Hepatocyte (in vitro differentiated cells): ENCODE measurements around the gene PCLAF. TPM values are rescaled to one million over a fixed set of nuclear protein-coding genes. Genes with fewer than 3 reads are reported as not detected.
A peak's percentile ranks its signal among the peaks of the same experiment; 100 is the strongest.
"Not testable (repeated sequence)": the region's sequence is repeated elsewhere in the genome, so short reads cannot be mapped to it uniquely, and the experiment has no call there.

Source experiments
- DNase-seq: peaks from one replicate; pipeline ENCODE4 v3.0.0-alpha.2; 2016; ENCODE audit warnings: low spot score
- H2AFZ ChIP-seq: fragments of 200-600 bp; sonication (generic); 2 replicates; pipeline ENCODE4 v1.6.0; 2016; ENCODE audit warnings: antibody characterized with exemption, mild to moderate bottlenecking
- H3K27ac ChIP-seq: fragments of 200-600 bp; sonication (generic); 2 replicates; pipeline ENCODE4 v1.5.1; 2016; ENCODE audit warnings: mild to moderate bottlenecking
- H3K27me3 ChIP-seq: fragments of 200-600 bp; sonication (generic); 2 replicates; pipeline ENCODE4 v1.6.1; 2016
- H3K36me3 ChIP-seq: fragments of 200-600 bp; sonication (generic); replicated peaks from 2 replicates; pipeline ENCODE4 v1.5.1; 2016; ENCODE audit warnings: low read depth; ENCODE audit not compliant: insufficient read depth
- H3K4me1 ChIP-seq: fragments of 200-600 bp; sonication (generic); 2 replicates; pipeline ENCODE4 v1.5.1; 2016; ENCODE audit warnings: mild to moderate bottlenecking, moderate library complexity; ENCODE audit not compliant: insufficient read depth
- H3K4me2 ChIP-seq: fragments of 200-600 bp; sonication (generic); 2 replicates; pipeline ENCODE4 v1.6.0; 2016
- H3K4me3 ChIP-seq: fragments of 200-600 bp; sonication (generic); 2 replicates; pipeline ENCODE4 v1.5.1; 2016; ENCODE audit warnings: mild to moderate bottlenecking
- H3K79me2 ChIP-seq: fragments of 200-600 bp; sonication (generic); 2 replicates; pipeline ENCODE4 v1.6.0; 2017; ENCODE audit warnings: mild to moderate bottlenecking
- H3K9me2 ChIP-seq: fragments of 200-600 bp; sonication (generic); replicated peaks from 2 replicates; pipeline ENCODE4 v1.6.0; 2017; ENCODE audit warnings: mild to moderate bottlenecking; ENCODE audit not compliant: insufficient read depth
- H3K9me3 ChIP-seq: fragments of 200-600 bp; sonication (generic); 2 replicates; pipeline ENCODE4 v1.5.1; 2016; ENCODE audit warnings: low read depth, mild to moderate bottlenecking
- H4K20me1 ChIP-seq: fragments of 200-600 bp; sonication (generic); 2 replicates; pipeline ENCODE4 v1.6.0; 2016; ENCODE audit warnings: mild to moderate bottlenecking; ENCODE audit not compliant: insufficient read depth, poor library complexity, severe bottlenecking
- CTCF ChIP-seq: fragments of 200-600 bp; sonication (generic); IDR thresholded peaks from 2 replicates; pipeline ENCODE4 v1.5.1; 2016; ENCODE audit warnings: antibody characterized with exemption, mild to moderate bottlenecking; ENCODE audit not compliant: poor library complexity
- EZH2 ChIP-seq: fragments of 200-600 bp; sonication (generic); IDR thresholded peaks from 2 replicates; pipeline ENCODE4 v1.6.1; 2016; ENCODE audit warnings: antibody characterized with exemption, mild to moderate bottlenecking, borderline replicate concordance
- EZH2phosphoT487 ChIP-seq: fragments of 200-600 bp; sonication (generic); IDR thresholded peaks from one replicate; pipeline ENCODE4 v1.6.1; 2018; ENCODE audit warnings: antibody characterized with exemption, mild to moderate bottlenecking, low read depth, moderate library complexity; ENCODE audit not compliant: unreplicated experiment, severe bottlenecking
- WGBS: methylation state at CpG from one replicate; pipeline ENCODE4 v1.1.6; 2016; ENCODE audit warnings: low lambda C conversion rate; ENCODE audit errors: missing lambda C conversion rate; 5-methylcytosine and 5-hydroxymethylcytosine counted together
- polyA plus RNA-seq: library from polyadenylated mRNA; unstranded; fragments of >200 nt; fragmentation: Nextera tagmentation; extraction: Ambion mirVana; gene quantifications from 2 replicates; pipeline ENCODE4 v1.2.1, GENCODE V29; 2016
- total RNA-seq: library from RNA; depleted of rRNA; stranded (reverse); fragments of >200 nt; gene quantifications from 2 replicates; pipeline ENCODE4 v1.2.3, GENCODE V29; 2014

Gene PCLAF
- total and polyA plus RNA-seq, 2 experiments from 2014 or later = 21.2 to 25.3 TPM

- no peaks in the 10 kb centered on the region for H3K36me3 ChIP-seq
- no peaks in the 10 kb centered on the region for H3K9me3 ChIP-seq
- H3K27ac ChIP-seq = no peak overlapping the region
- 92% methylated on average over 2 of the region's 2 CpGs for WGBS
- no peak overlapping the region for H2AFZ ChIP-seq
- no peaks in the 10 kb centered on the region for H3K27me3 ChIP-seq
- H3K4me1 ChIP-seq = peaks cover 3% of the 10 kb centered on the region
- H3K79me2 ChIP-seq = peaks cover 25% of the 10 kb centered on the region
- no peak for DNase-seq
- no peaks in the 10 kb centered on the region for H4K20me1 ChIP-seq
- TF ChIP-seq EZH2phosphoT487 (no peak), EZH2 (no peak), CTCF (no peak)
- H3K4me2 ChIP-seq = no peak overlapping the region
- no peak overlapping the region for H3K4me3 ChIP-seq
- no peaks in the 10 kb centered on the region for H3K9me2 ChIP-seq
Measured at GRCh38 chr15:64383760-64384159, 2.5 kb upstream of the PCLAF start.

- 69% methylated on average over 11 of the region's 11 CpGs for WGBS
- H3K27ac ChIP-seq, H3K9me3 ChIP-seq, H3K9me2 ChIP-seq, H4K20me1 ChIP-seq, H2AFZ ChIP-seq, DNase-seq, H3K4me1 ChIP-seq, H3K36me3 ChIP-seq, H3K4me3 ChIP-seq, H3K79me2 ChIP-seq, H3K27me3 ChIP-seq: not testable (repeated sequence)
- H3K4me2 ChIP-seq = peak overlapping the region; percentile 83
Measured at GRCh38 chr15:64380130-64380870, 941 bp downstream of the PCLAF start.

- no peak overlapping the region for H3K4me3 ChIP-seq
- H3K79me2 ChIP-seq = peaks cover 9% of the 10 kb centered on the region
- no peaks in the 10 kb centered on the region for H3K9me2 ChIP-seq
- 69% methylated on average over 9 of the region's 9 CpGs for WGBS
- H3K27me3 ChIP-seq = no peaks in the 10 kb centered on the region
- no peak for TF ChIP-seq EZH2
- TF ChIP-seq CTCF = no peak
- TF ChIP-seq EZH2phosphoT487 = no peak
- no peaks in the 10 kb centered on the region for H3K9me3 ChIP-seq
- peaks cover 3% of the 10 kb centered on the region for H3K4me1 ChIP-seq
- no peak overlapping the region for H3K27ac ChIP-seq
- H3K36me3 ChIP-seq = no peaks in the 10 kb centered on the region
- H3K4me2 ChIP-seq = peak overlapping the region; percentile 83
- no peaks in the 10 kb centered on the region for H4K20me1 ChIP-seq
- H2AFZ ChIP-seq = no peak overlapping the region
- no peak for DNase-seq
Measured at GRCh38 chr15:64379216-64379960, 1.9 kb downstream of the PCLAF start.

DNA sequence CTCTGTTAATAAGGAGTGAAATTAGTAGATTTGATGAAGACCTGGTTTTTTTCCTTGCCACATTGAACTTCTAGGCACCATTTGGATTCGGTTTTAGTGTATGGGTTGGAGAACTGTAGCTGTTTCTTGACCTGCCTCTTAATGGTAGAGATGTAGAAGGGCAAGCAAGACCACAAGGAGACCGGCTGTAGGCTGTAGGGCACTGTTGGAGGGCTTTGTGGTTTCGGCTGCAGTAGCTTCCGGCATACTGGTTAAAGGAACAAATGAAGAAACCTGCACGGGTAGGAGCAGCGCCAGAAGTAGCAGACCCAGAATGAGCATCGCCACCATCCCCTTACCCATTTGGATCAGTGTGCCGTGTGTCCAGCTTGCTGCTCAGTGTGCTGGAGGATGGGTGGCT lies 7.9 kb downstream of the PCLAF start:
- DNase-seq = no peak
- Histone ChIP-seq H3K4me3 (no peak overlapping the region), H3K4me1 (no peaks in the 10 kb centered on the region), H3K27ac (no peak overlapping the region), H2AFZ (no peak overlapping the region), H3K9me3 (no peaks in the 10 kb centered on the region), H4K20me1 (no peaks in the 10 kb centered on the region), H3K36me3 (no peaks in the 10 kb centered on the region), H3K9me2 (no peaks in the 10 kb centered on the region), H3K4me2 (no peak overlapping the region), H3K79me2 (no peaks in the 10 kb centered on the region), H3K27me3 (no peaks in the 10 kb centered on the region)
- no peak for TF ChIP-seq CTCF
- 96% methylated on average over 8 of the region's 8 CpGs for WGBS

DNA sequence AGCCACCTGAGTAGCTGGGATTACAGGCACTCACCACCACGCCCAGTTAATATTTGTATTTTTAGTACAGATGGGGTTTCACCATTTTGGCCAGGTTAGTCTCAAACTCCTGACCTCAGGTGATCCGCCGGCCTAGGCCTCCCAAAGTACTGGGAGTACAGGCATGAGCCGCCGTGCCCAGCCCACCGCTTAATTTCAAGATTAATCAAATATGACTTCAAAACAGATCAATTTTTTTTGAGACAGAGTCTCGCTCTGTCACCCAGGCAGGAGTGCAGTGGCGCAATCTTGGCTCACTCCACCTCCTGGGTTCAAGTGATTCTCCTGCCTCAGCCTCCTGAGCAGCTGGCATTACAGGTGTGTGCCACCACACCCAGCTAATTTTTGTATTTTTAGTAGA lies 9.9 kb downstream of the PCLAF start:
- DNase-seq, H2AFZ ChIP-seq, H4K20me1 ChIP-seq, H3K9me3 ChIP-seq, H3K4me2 ChIP-seq, H3K27me3 ChIP-seq, H3K79me2 ChIP-seq, H3K27ac ChIP-seq, H3K9me2 ChIP-seq, H3K4me3 ChIP-seq, H3K4me1 ChIP-seq, H3K36me3 ChIP-seq: not testable (repeated sequence)
- whole genome bisulfite sequencing = 98% methylated on average over 8 of the region's 8 CpGs
